Parathyroid adenoma (tissue), 2 donors: ENCODE results near the gene SERPINB8.

Experiments used
- H2AFZ ChIP-seq: fragments of 300-600 bp; sonication (generic); one replicate; pipeline ENCODE4 v1.7.0; 2017; ENCODE audit warnings: antibody characterized with exemption, mild to moderate bottlenecking
- H3K27ac ChIP-seq: fragments of 300-600 bp; sonication (generic); one replicate; pipeline ENCODE4 v1.7.0; 2017
- H3K27me3 ChIP-seq: fragments of 300-600 bp; sonication (generic); one replicate; pipeline ENCODE4 v1.7.0; 2017; ENCODE audit warnings: low read length; ENCODE audit not compliant: control insufficient read depth, insufficient read depth
- H3K36me3 ChIP-seq: fragments of 300-600 bp; sonication (generic); one replicate; pipeline ENCODE4 v1.7.0; 2017; ENCODE audit warnings: low read length; ENCODE audit not compliant: control insufficient read depth, insufficient read depth
- H3K4me1 ChIP-seq: fragments of 300-600 bp; sonication (generic); one replicate; pipeline ENCODE4 v1.7.0; 2017; ENCODE audit warnings: control low read depth
- H3K4me2 ChIP-seq: fragments of 300-600 bp; sonication (generic); one replicate; pipeline ENCODE4 v1.7.0; 2017; ENCODE audit warnings: low read length
- H3K4me3 ChIP-seq: fragments of 300-600 bp; sonication (generic); one replicate; pipeline ENCODE4 v1.7.0; 2017; ENCODE audit warnings: low read depth, low read length
- H3K79me2 ChIP-seq: fragments of 300-600 bp; sonication (generic); one replicate; pipeline ENCODE4 v1.7.0; 2017; ENCODE audit warnings: control low read depth
- H3K9ac ChIP-seq: fragments of 300-600 bp; sonication (generic); one replicate; pipeline ENCODE4 v1.7.0; 2017; ENCODE audit warnings: mild to moderate bottlenecking
- H3K9me3 ChIP-seq: fragments of 300-600 bp; sonication (generic); one replicate; pipeline ENCODE4 v1.7.0; 2017; ENCODE audit warnings: low read length; ENCODE audit not compliant: control insufficient read depth
- CTCF ChIP-seq: fragments of 300-600 bp; sonication (generic); IDR thresholded peaks from one replicate; pipeline ENCODE4 v1.7.0; 2017; ENCODE audit warnings: antibody characterized with exemption, mild to moderate bottlenecking
- donor health status: primary hyperparathyroidism.

SERPINB8 gene

GRCh38 chr18:64026350-64026749 is 56.5 kb downstream of the SERPINB8 start:
- Histone ChIP-seq H3K9me3 (no peaks in the 10 kb centered on the region), H3K36me3 (no peaks in the 10 kb centered on the region), H3K79me2 (no peaks in the 10 kb centered on the region)

GRCh38 chr18:64027931-64028695 is 58.2 kb downstream of the SERPINB8 start:
- H3K4me2 ChIP-seq: no peak overlapping the region

More at GRCh38 chr18:64026350-64026749, 56.5 kb downstream of the SERPINB8 start:
- no peaks in the 10 kb centered on the region for H3K27me3 ChIP-seq
- TF ChIP-seq CTCF: no peak
- H3K9ac ChIP-seq: no peak overlapping the region
- no peak overlapping the region for H2AFZ ChIP-seq
- H3K27ac ChIP-seq: no peak overlapping the region
- no peaks in the 10 kb centered on the region for H3K4me1 ChIP-seq
- H3K4me2 ChIP-seq: no peak overlapping the region
- H3K4me3 ChIP-seq: no peak overlapping the region

GRCh38 chr18:64029096-64029495 is 59.2 kb downstream of the SERPINB8 start:
- no peaks in the 10 kb centered on the region for H3K4me1 ChIP-seq
- no peaks in the 10 kb centered on the region for H3K79me2 ChIP-seq
- H2AFZ ChIP-seq: no peak overlapping the region
- no peaks in the 10 kb centered on the region for H3K9me3 ChIP-seq
- no peak overlapping the region for H3K4me2 ChIP-seq
- no peaks in the 10 kb centered on the region for H3K36me3 ChIP-seq
- H3K27me3 ChIP-seq: no peaks in the 10 kb centered on the region
- no peak overlapping the region for H3K27ac ChIP-seq
- H3K9ac ChIP-seq: no peak overlapping the region
- TF ChIP-seq CTCF: no peak
- H3K4me3 ChIP-seq: no peak overlapping the region

More at GRCh38 chr18:64027931-64028695, 58.2 kb downstream of the SERPINB8 start:
- Histone ChIP-seq H3K79me2 (no peaks in the 10 kb centered on the region), H2AFZ (no peak overlapping the region), H3K27me3 (no peaks in the 10 kb centered on the region), H3K9ac (no peak overlapping the region), H3K4me3 (no peak overlapping the region), H3K27ac (no peak overlapping the region), H3K4me1 (no peaks in the 10 kb centered on the region), H3K36me3 (no peaks in the 10 kb centered on the region), H3K9me3 (no peaks in the 10 kb centered on the region)
- TF ChIP-seq CTCF: no peak

DNA sequence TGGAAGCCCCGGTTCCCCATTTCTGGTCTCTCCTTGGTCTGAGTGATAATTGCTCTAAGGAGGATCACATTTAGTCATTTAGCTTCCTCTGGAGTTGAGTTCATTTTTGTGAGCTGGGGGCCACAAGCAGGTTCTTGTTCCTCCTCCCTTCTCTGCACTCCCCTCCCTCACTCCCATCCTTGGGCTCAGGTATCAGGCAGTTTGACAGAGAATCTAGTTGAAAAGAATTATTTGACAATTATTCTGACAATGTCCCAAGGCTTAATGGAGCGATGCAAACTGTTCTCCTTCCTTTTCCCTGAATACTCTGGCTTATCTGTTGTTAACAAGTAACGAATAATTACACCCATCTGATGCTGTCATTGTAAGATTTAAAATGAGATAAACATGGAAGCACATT is 61.5 kb downstream of the SERPINB8 start:
- Histone ChIP-seq H3K79me2 (no peaks in the 10 kb centered on the region), H3K4me3 (no peak overlapping the region), H3K27me3 (no peaks in the 10 kb centered on the region), H3K9ac (no peak overlapping the region), H3K9me3 (no peaks in the 10 kb centered on the region), H3K27ac (no peak overlapping the region), H3K4me2 (no peak overlapping the region), H2AFZ (no peak overlapping the region), H3K36me3 (no peaks in the 10 kb centered on the region), H3K4me1 (no peaks in the 10 kb centered on the region)
- no peak for TF ChIP-seq CTCF

DNA sequence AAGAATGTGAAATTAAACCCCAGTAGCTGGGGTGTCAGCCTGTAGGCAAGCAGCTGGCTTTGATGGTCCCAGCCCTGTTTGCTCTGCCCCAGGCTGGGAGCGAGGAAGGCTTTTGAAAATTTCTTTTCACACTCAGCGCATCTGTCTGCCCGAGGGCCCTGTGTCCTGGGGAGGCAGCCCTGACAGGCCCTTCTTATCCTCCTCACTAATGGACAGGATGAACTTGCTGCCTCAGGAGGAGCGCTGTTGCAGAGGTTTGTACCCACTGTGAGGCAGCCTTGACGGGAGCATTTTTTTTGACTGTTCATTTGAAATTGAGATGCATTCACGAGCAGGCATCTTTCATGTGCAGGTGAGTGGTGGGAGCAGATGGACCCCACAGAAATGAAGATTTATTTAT is 62.4 kb downstream of the SERPINB8 start:
- H3K36me3 ChIP-seq: no peaks in the 10 kb centered on the region
- H3K9me3 ChIP-seq: no peaks in the 10 kb centered on the region
- no peak overlapping the region for H3K4me2 ChIP-seq
- no peak overlapping the region for H2AFZ ChIP-seq
- no peak for TF ChIP-seq CTCF
- no peaks in the 10 kb centered on the region for H3K27me3 ChIP-seq
- H3K4me1 ChIP-seq: no peaks in the 10 kb centered on the region
- H3K4me3 ChIP-seq: no peak overlapping the region
- H3K9ac ChIP-seq: no peak overlapping the region
- no peaks in the 10 kb centered on the region for H3K79me2 ChIP-seq
- H3K27ac ChIP-seq: no peak overlapping the region
